WI38 (cell line): ENCODE data around the gene S100A2.

ENCODE experiments used
- H3K4me3 ChIP-seq: 2 replicates; pipeline ENCODE4 v1.5.1; 2011; ENCODE audit warnings: low read depth, mild to moderate bottlenecking, control low read depth, low read length
- CTCF ChIP-seq: IDR thresholded peaks from 2 replicates; pipeline ENCODE4 v1.5.1; 2012; ENCODE audit warnings: low read depth, mild to moderate bottlenecking, control low read depth, low read length

Gene S100A2

DNA sequence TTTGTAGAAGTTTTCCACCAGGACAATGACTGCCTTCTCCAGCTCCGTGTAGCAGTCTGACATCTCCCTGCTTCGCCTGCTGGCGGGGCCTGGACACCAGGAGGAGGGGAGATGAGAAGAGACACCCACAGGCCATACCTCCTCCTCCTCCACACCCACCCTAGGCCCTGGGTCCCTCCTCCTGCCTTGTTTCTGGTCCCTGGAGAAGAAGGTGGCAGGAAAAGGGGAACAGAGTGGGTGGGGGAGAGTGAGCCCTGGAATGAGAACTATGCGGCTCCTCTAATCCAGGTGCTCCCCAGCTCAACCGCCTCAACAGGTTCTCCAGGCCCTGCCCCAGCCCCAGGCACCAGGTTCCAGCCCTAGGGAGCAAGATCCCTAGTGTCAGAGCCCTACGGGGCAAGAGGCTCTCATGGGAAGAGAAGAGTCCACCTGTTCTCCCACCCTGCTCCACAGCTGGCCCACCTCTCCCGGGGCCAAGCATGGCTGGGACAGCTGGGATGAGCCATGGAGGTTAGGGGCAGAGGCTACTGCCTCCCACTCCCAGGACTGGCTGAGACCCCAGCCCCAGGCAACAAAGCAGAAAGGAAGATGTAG is 42.5 kb upstream of the S100A2 start:
- H3K4me3 ChIP-seq: peak overlapping the region; percentile 69
- TF ChIP-seq CTCF: no peak

GRCh38 chr1:153607381-153607780 is 41.7 kb upstream of the S100A2 start:
- no peak for TF ChIP-seq CTCF
- no peak overlapping the region for H3K4me3 ChIP-seq

DNA sequence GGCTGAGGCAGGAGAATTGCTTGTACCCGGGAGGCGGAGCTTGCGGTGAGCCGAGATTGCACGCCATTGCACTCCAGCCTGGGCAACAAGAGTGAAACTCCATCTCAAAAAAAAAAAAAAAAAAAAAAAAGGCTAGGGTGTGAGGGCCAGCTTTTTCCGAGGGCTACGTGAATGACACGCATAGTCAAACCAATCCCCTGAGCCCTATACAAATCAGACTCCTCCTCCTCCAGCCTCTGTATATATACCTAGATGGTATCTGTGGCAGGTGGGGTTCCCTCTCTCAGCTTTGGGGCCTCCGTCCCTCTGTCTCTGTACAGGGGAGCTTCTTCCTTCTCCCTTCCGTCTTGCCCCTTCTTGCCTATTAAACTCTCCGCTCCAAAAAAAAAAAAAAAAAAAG is 40.5 kb upstream of the S100A2 start:
- no peak overlapping the region for H3K4me3 ChIP-seq
- TF ChIP-seq CTCF: no peak

GRCh38 chr1:153602749-153603148 is 37.1 kb upstream of the S100A2 start:
- no peak for TF ChIP-seq CTCF
- no peak overlapping the region for H3K4me3 ChIP-seq

GRCh38 chr1:153599847-153600246 is 34.2 kb upstream of the S100A2 start:
- no peak overlapping the region for H3K4me3 ChIP-seq
- TF ChIP-seq CTCF: no peak

DNA sequence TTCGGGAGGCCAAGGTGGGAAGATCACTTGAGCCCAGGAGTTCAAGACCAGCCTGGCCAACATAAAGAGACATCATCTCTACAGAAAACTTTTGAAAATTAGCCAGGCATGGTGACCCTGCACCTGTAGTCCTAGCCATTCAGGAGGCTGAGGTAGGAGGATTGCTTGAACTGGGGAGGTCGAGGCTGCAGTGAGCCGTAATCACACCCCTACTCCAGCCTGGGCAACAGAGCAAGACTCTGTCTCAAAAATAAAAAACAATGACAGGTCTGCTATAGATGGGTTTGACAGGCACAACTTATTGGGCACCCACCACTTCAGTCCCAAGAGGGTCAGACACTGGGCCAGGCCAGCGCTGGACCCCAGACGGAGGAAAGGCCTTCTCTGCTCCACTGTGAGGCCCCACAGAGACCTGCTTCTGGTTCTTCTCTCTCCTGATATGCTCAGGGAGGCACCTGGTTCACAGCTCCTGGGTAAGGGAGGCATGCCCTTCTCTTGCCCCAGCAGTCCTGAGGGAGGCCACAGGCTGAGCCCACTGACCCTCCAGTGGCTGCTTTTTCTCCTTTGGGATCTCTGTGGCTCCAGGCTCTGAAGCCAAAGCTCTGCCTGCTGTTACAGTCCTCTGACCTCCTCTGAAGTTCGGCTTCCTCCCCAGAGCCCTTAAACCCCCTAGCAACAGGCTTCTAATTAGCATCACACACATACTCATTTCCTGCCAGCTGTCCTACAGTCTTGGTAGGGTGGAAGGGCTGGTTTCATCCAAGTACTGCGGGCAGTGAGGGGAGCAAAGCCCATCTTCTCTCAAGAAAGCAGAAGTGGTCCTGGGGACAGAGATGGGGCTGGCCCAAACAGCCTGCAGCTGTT is 32.9 kb upstream of the S100A2 start:
- no peak overlapping the region for H3K4me3 ChIP-seq
- no peak for TF ChIP-seq CTCF

GRCh38 chr1:153597206-153597605 is 31.6 kb upstream of the S100A2 start:
- no peak for TF ChIP-seq CTCF

More at GRCh38 chr1:153597206-153597605, 31.6 kb upstream of the S100A2 start:
- H3K4me3 ChIP-seq: no peak overlapping the region
